HL-60 (cell line): ENCODE data around the gene KRT33A.

ENCODE experiments used
- DNase-seq, 2 experiments: peaks; one replicate each; pipeline ENCODE4 v3.0.0-alpha.2; 2010 to 2020; ENCODE audit warnings: low read depth in 1 of 2, low spot score in 1 of 2
- H3K27ac ChIP-seq: fragments of 250-450 bp; sonication (Bioruptor Pico); replicated peaks from 2 replicates; pipeline ENCODE4 v1.5.1; 2020; ENCODE audit warnings: mild to moderate bottlenecking, moderate library complexity
- H3K27me3 ChIP-seq: fragments of 250-450 bp; sonication (Bioruptor Pico); 2 replicates; pipeline ENCODE4 v1.5.1; 2021; ENCODE audit warnings: mild to moderate bottlenecking, moderate library complexity; ENCODE audit not compliant: insufficient read depth, poor library complexity, severe bottlenecking
- H3K4me3 ChIP-seq: replicated peaks from 2 replicates; pipeline ENCODE4 v1.5.1; 2011; ENCODE audit warnings: mild to moderate bottlenecking, control low read depth, low read length; ENCODE audit not compliant: insufficient read depth
- GABPA ChIP-seq: IDR thresholded peaks from 2 replicates; pipeline ENCODE4 v1.6.1; 2012; ENCODE audit warnings: low read depth
- POLR2AphosphoS5 ChIP-seq: IDR thresholded peaks from 2 replicates; pipeline ENCODE4 v1.6.1; 2012; ENCODE audit warnings: low read depth
- SPI1 ChIP-seq: IDR thresholded peaks from 2 replicates; pipeline ENCODE4 v1.6.1; 2012; ENCODE audit warnings: low read depth, mild to moderate bottlenecking, borderline replicate concordance
- TF ChIP-seq, protein P1 (sequence below): IDR thresholded peaks from one replicate; pipeline ENCODE4 v1.5.1; 2011; ENCODE audit warnings: low read length, control low read depth, inconsistent platforms; ENCODE audit not compliant: insufficient read depth
- TF ChIP-seq, protein P2 (sequence below): IDR thresholded peaks from 2 replicates; pipeline ENCODE4 v1.6.1; 2012; ENCODE audit warnings: low read depth; ENCODE audit not compliant: insufficient replicate concordance

KRT33A gene

DNA sequence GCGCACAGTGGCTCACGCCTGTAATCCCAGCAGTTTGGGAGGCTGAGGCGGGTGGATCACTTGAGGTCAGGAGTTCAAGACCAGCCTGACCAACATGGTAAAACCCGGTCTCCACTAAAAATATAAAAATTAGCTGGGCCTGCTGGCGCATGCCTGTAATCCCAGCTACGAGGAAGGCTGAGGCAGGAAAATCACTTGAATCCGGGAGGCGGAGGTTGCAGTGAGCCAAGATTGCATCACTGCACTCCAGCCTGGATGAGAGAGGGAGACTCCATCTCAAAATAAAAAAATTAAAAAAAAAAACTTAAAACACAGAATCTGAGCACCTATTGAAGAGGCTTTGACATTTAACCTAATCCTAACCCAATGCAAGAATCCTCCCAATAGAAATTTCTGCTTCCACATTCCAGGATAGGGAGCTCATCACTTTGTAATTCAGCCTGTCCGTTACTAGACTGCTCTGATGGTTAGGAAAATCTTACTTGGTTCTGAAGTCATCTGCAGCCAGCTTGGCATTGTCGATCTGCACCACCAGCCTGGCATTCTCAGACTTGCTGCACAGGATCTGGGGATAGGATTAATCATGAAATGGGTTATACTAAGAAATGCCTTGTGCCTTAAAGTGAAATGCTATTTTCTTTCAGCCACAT lies 16.9 kb upstream of the KRT33A start:
- H3K4me3 ChIP-seq, result no peak overlapping the region
- no peaks in the 10 kb centered on the region for H3K27me3 ChIP-seq
- no peak for DNase-seq
- no peak overlapping the region for H3K27ac ChIP-seq
- TF ChIP-seq POLR2AphosphoS5, result no peak
- no peak for TF ChIP-seq GABPA
- no peak for TF ChIP-seq SPI1
- TF ChIP-seq, protein P1, sequence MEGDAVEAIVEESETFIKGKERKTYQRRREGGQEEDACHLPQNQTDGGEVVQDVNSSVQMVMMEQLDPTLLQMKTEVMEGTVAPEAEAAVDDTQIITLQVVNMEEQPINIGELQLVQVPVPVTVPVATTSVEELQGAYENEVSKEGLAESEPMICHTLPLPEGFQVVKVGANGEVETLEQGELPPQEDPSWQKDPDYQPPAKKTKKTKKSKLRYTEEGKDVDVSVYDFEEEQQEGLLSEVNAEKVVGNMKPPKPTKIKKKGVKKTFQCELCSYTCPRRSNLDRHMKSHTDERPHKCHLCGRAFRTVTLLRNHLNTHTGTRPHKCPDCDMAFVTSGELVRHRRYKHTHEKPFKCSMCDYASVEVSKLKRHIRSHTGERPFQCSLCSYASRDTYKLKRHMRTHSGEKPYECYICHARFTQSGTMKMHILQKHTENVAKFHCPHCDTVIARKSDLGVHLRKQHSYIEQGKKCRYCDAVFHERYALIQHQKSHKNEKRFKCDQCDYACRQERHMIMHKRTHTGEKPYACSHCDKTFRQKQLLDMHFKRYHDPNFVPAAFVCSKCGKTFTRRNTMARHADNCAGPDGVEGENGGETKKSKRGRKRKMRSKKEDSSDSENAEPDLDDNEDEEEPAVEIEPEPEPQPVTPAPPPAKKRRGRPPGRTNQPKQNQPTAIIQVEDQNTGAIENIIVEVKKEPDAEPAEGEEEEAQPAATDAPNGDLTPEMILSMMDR, result no peak
- TF ChIP-seq, protein P2, sequence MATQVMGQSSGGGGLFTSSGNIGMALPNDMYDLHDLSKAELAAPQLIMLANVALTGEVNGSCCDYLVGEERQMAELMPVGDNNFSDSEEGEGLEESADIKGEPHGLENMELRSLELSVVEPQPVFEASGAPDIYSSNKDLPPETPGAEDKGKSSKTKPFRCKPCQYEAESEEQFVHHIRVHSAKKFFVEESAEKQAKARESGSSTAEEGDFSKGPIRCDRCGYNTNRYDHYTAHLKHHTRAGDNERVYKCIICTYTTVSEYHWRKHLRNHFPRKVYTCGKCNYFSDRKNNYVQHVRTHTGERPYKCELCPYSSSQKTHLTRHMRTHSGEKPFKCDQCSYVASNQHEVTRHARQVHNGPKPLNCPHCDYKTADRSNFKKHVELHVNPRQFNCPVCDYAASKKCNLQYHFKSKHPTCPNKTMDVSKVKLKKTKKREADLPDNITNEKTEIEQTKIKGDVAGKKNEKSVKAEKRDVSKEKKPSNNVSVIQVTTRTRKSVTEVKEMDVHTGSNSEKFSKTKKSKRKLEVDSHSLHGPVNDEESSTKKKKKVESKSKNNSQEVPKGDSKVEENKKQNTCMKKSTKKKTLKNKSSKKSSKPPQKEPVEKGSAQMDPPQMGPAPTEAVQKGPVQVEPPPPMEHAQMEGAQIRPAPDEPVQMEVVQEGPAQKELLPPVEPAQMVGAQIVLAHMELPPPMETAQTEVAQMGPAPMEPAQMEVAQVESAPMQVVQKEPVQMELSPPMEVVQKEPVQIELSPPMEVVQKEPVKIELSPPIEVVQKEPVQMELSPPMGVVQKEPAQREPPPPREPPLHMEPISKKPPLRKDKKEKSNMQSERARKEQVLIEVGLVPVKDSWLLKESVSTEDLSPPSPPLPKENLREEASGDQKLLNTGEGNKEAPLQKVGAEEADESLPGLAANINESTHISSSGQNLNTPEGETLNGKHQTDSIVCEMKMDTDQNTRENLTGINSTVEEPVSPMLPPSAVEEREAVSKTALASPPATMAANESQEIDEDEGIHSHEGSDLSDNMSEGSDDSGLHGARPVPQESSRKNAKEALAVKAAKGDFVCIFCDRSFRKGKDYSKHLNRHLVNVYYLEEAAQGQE, result no peak

DNA sequence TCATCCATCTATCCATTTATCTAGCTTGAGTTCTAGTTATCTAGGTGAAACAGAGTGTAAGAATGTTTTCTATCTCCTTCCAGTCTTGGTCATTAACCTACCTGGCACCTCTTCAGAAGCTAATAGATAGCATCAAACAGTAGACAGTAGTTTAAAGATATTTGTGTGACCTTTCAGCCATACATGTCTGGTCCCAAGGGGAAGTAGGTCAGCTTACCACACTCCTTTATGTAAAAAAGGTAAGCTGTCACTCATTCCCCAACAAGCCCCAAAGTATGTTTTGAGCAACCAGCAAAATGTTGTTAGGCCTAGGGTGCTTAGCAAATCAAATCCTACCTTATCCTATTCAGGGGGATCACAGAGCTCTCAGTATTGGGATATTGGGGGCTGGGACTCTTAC lies 15.4 kb upstream of the KRT33A start:
- no peak overlapping the region for H3K27ac ChIP-seq
- no peak for DNase-seq
- no peaks in the 10 kb centered on the region for H3K27me3 ChIP-seq
- TF ChIP-seq SPI1 (no peak), POLR2AphosphoS5 (no peak), GABPA (no peak)
- TF ChIP-seq, protein P2, result no peak
- TF ChIP-seq, protein P1, result no peak
- no peak overlapping the region for H3K4me3 ChIP-seq

DNA sequence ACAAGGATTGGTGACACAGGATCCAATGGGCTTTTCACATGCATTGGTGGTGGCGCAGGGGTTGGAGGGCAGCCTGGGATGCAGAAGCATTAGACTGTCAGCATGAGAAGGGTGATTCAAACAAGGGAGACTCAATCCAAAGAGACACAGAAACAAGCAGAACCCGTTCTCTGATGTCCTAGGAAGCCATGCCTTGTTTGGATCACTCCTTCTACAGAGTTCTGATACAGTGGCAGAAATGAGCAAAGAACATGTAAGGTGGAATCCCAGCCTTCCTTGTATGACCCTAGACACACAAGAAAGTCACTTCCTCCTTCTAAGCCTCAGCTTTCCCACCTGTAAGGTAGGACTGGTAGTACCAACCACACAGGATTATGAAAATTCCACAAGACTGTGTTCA lies 13.3 kb upstream of the KRT33A start:
- TF ChIP-seq SPI1 (no peak), POLR2AphosphoS5 (no peak), GABPA (no peak)
- TF ChIP-seq, protein P2, result no peak
- TF ChIP-seq, protein P1, result no peak
- H3K27ac ChIP-seq, result no peak overlapping the region
- no peaks in the 10 kb centered on the region for H3K27me3 ChIP-seq
- DNase-seq, result no peak
- H3K4me3 ChIP-seq, result no peak overlapping the region
